Measurements from ENCODE around the gene C1orf87.

GRCh38 chr1:59948990-59949389 is 124.6 kb downstream of the C1orf87 start:
- TF ChIP-seq REST (IDR thresholded peaks at IDR 0.05; ENCODE audit: insufficient replicate concordance, low read depth), result no peak
- no peak for TF ChIP-seq CTCF (IDR thresholded peaks at IDR 0.05; ENCODE audit: insufficient read depth, low read length)
- TF ChIP-seq GABPA (IDR thresholded peaks at IDR 0.05; ENCODE audit: low read depth), result no peak
- TF ChIP-seq POLR2AphosphoS5 (IDR thresholded peaks at IDR 0.05; ENCODE audit: low read depth), result no peak

All from HL-60 (cell line).